Hepatocyte (in vitro differentiated cells): ENCODE results near the gene ZER1. TPM values are rescaled to one million over a fixed set of nuclear protein-coding genes. Genes with fewer than 3 reads are reported as not detected.

Source experiments
- DNase-seq: peaks from one replicate; pipeline ENCODE4 v3.0.0-alpha.2; 2016; ENCODE audit warnings: low spot score
- H2AFZ ChIP-seq: fragments of 200-600 bp; sonication (generic); 2 replicates; pipeline ENCODE4 v1.6.0; 2016; ENCODE audit warnings: antibody characterized with exemption, mild to moderate bottlenecking
- H3K27ac ChIP-seq: fragments of 200-600 bp; sonication (generic); 2 replicates; pipeline ENCODE4 v1.5.1; 2016; ENCODE audit warnings: mild to moderate bottlenecking
- H3K27me3 ChIP-seq: fragments of 200-600 bp; sonication (generic); 2 replicates; pipeline ENCODE4 v1.6.1; 2016
- H3K36me3 ChIP-seq: fragments of 200-600 bp; sonication (generic); replicated peaks from 2 replicates; pipeline ENCODE4 v1.5.1; 2016; ENCODE audit warnings: low read depth; ENCODE audit not compliant: insufficient read depth
- H3K4me1 ChIP-seq: fragments of 200-600 bp; sonication (generic); 2 replicates; pipeline ENCODE4 v1.5.1; 2016; ENCODE audit warnings: mild to moderate bottlenecking, moderate library complexity; ENCODE audit not compliant: insufficient read depth
- H3K4me2 ChIP-seq: fragments of 200-600 bp; sonication (generic); 2 replicates; pipeline ENCODE4 v1.6.0; 2016
- H3K4me3 ChIP-seq: fragments of 200-600 bp; sonication (generic); 2 replicates; pipeline ENCODE4 v1.5.1; 2016; ENCODE audit warnings: mild to moderate bottlenecking
- H3K79me2 ChIP-seq: fragments of 200-600 bp; sonication (generic); 2 replicates; pipeline ENCODE4 v1.6.0; 2017; ENCODE audit warnings: mild to moderate bottlenecking
- H3K9me2 ChIP-seq: fragments of 200-600 bp; sonication (generic); replicated peaks from 2 replicates; pipeline ENCODE4 v1.6.0; 2017; ENCODE audit warnings: mild to moderate bottlenecking; ENCODE audit not compliant: insufficient read depth
- H3K9me3 ChIP-seq: fragments of 200-600 bp; sonication (generic); 2 replicates; pipeline ENCODE4 v1.5.1; 2016; ENCODE audit warnings: low read depth, mild to moderate bottlenecking
- H4K20me1 ChIP-seq: fragments of 200-600 bp; sonication (generic); 2 replicates; pipeline ENCODE4 v1.6.0; 2016; ENCODE audit warnings: mild to moderate bottlenecking; ENCODE audit not compliant: insufficient read depth, poor library complexity, severe bottlenecking
- EZH2 ChIP-seq: fragments of 200-600 bp; sonication (generic); IDR thresholded peaks from 2 replicates; pipeline ENCODE4 v1.6.1; 2016; ENCODE audit warnings: antibody characterized with exemption, mild to moderate bottlenecking, borderline replicate concordance
- EZH2phosphoT487 ChIP-seq: fragments of 200-600 bp; sonication (generic); IDR thresholded peaks from one replicate; pipeline ENCODE4 v1.6.1; 2018; ENCODE audit warnings: antibody characterized with exemption, mild to moderate bottlenecking, low read depth, moderate library complexity; ENCODE audit not compliant: unreplicated experiment, severe bottlenecking
- WGBS: methylation state at CpG from one replicate; pipeline ENCODE4 v1.1.6; 2016; ENCODE audit warnings: low lambda C conversion rate; ENCODE audit errors: missing lambda C conversion rate; 5-methylcytosine and 5-hydroxymethylcytosine counted together
- polyA plus RNA-seq: library from polyadenylated mRNA; unstranded; fragments of >200 nt; fragmentation: Nextera tagmentation; extraction: Ambion mirVana; gene quantifications from 2 replicates; pipeline ENCODE4 v1.2.1, GENCODE V29; 2016
- total RNA-seq: library from RNA; depleted of rRNA; stranded (reverse); fragments of >200 nt; gene quantifications from 2 replicates; pipeline ENCODE4 v1.2.3, GENCODE V29; 2014
- TF ChIP-seq, protein P1 (sequence below): fragments of 200-600 bp; sonication (generic); IDR thresholded peaks from 2 replicates; pipeline ENCODE4 v1.5.1; 2016; ENCODE audit warnings: antibody characterized with exemption, mild to moderate bottlenecking; ENCODE audit not compliant: poor library complexity

The ZER1 gene
- total and polyA plus RNA-seq, 2 experiments from 2014 or later = 24.4 to 38.9 TPM

DNA sequence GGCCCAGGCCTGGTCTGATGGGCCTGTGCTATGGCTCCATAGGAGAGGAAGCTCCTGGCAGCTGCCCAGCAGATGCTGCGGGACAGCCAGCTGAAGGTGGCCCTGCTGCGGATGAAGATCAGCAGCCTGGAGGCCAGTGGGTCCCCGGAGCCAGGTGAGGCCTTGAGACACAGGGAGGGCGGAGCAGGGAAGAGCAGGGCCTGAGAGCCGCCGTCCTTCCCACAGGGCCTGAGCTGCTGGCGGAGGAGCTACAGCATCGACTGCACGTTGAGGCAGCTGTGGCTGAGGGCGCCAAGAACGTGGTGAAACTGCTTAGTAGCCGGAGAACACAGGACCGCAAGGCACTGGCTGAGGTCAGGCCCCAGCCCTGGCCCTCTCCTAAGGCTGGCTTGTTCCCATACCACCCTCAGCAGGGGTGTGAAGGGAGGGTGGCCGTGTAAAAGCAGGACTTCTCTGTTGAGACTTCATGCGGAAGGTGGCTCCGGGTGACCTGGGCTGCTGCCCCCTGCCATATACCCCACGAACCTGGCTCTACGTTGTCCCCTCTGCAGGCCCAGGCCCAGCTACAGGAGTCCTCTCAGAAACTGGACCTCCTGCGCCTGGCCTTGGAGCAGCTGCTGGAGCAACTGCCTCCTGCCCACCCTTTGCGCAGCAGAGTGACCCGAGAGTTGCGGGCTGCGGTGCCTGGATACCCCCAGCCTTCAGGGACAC, 64.9 kb downstream of the ZER1 start:
- Histone ChIP-seq H3K9me2 (no peaks in the 10 kb centered on the region), H3K36me3 (no peaks in the 10 kb centered on the region), H3K4me2 (no peak overlapping the region), H3K4me1 (no peaks in the 10 kb centered on the region), H3K9me3 (no peaks in the 10 kb centered on the region), H2AFZ (no peak overlapping the region), H3K27me3 (no peaks in the 10 kb centered on the region), H3K79me2 (no peaks in the 10 kb centered on the region), H4K20me1 (no peaks in the 10 kb centered on the region), H3K27ac (no peak overlapping the region), H3K4me3 (no peak overlapping the region)
- TF ChIP-seq EZH2phosphoT487 (no peak), EZH2 (no peak)
- TF ChIP-seq, protein P1, sequence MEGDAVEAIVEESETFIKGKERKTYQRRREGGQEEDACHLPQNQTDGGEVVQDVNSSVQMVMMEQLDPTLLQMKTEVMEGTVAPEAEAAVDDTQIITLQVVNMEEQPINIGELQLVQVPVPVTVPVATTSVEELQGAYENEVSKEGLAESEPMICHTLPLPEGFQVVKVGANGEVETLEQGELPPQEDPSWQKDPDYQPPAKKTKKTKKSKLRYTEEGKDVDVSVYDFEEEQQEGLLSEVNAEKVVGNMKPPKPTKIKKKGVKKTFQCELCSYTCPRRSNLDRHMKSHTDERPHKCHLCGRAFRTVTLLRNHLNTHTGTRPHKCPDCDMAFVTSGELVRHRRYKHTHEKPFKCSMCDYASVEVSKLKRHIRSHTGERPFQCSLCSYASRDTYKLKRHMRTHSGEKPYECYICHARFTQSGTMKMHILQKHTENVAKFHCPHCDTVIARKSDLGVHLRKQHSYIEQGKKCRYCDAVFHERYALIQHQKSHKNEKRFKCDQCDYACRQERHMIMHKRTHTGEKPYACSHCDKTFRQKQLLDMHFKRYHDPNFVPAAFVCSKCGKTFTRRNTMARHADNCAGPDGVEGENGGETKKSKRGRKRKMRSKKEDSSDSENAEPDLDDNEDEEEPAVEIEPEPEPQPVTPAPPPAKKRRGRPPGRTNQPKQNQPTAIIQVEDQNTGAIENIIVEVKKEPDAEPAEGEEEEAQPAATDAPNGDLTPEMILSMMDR = no peak
- 92% methylated on average over 22 of the region's 23 CpGs for WGBS
- no peak for DNase-seq

DNA sequence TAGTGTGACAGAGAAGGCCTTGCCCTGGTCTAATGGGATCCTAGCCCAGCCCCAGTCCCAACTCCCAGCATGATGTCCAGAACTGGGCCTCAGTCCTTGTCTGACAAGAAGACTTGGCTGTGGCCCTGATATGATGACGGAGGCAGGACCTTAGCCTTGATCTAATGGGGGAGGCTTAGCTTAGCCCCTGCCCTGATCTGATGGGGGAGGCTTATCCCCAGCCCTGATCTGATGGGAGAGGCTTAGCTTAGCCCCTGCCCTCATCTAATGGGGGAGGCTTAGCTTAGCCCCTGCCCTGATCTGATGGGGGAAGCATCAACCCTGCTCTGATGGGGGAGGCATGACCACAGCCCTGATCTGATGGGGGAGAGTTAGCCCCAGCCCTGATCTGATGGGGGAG, 65.7 kb downstream of the ZER1 start:
- no peak overlapping the region for H3K27ac ChIP-seq

DNA sequence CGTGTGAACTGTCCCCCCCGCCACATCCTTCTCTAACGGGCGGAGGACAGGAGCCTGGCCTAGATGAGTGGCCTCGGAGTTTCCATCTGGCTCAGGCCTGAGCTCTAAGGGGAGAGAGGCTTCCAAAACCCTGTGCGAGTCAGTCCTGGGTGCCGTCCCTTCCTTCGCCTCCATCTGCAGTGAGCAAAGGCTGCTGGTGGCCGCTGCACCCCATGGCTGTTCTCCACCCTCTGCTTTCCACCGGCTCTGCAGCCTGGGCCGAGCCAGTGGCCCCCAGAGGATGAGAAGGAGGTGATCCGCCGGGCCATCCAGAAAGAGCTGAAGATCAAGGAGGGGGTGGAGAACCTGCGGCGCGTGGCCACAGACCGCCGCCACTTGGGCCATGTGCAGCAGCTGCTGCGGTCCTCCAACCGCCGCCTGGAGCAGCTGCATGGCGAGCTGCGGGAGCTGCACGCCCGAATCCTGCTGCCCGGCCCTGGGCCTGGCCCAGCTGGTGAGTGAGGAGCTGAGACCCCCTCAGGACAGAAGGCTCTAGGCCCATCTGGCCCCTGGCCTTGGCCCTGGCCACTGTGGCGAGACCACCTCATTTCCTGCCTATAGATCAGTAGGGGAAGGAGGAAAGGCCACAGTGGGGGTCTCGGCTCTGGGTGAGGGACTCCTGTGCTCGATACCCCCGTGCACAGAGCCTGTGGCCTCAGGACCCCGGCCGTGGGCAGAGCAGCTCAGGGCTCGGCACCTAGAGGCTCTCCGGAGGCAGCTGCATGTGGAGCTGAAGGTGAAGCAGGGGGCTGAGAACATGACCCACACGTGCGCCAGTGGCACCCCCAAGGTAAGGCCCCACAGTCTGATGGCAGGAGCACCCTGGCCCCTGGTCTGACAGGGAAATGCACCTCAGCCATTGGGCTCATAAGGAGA, 66.4 kb downstream of the ZER1 start:
- Histone ChIP-seq H3K4me3 (no peak overlapping the region), H4K20me1 (no peaks in the 10 kb centered on the region), H2AFZ (no peak overlapping the region), H3K36me3 (no peaks in the 10 kb centered on the region), H3K9me3 (no peaks in the 10 kb centered on the region), H3K27me3 (no peaks in the 10 kb centered on the region), H3K4me1 (no peaks in the 10 kb centered on the region), H3K9me2 (no peaks in the 10 kb centered on the region), H3K79me2 (no peaks in the 10 kb centered on the region), H3K4me2 (no peak overlapping the region), H3K27ac (no peak overlapping the region)
- TF ChIP-seq EZH2phosphoT487 (no peak), EZH2 (no peak)
- TF ChIP-seq, protein P1 = no peak
- 96% methylated on average over 36 of the region's 36 CpGs for WGBS
- no peak for DNase-seq

More for the DNA sequence above, 65.7 kb downstream of the ZER1 start:
- DNase-seq = no peak
- no peaks in the 10 kb centered on the region for H3K27me3 ChIP-seq
- H3K9me2 ChIP-seq = no peaks in the 10 kb centered on the region
- no peaks in the 10 kb centered on the region for H3K4me1 ChIP-seq
- H3K4me3 ChIP-seq = no peak overlapping the region
- H3K36me3 ChIP-seq = no peaks in the 10 kb centered on the region
- no peak overlapping the region for H2AFZ ChIP-seq
- no peaks in the 10 kb centered on the region for H4K20me1 ChIP-seq
- H3K79me2 ChIP-seq = no peaks in the 10 kb centered on the region
- H3K9me3 ChIP-seq = no peaks in the 10 kb centered on the region
- 100% methylated on average over 1 of the region's 1 CpG for WGBS
- TF ChIP-seq EZH2 (no peak), EZH2phosphoT487 (no peak)
- TF ChIP-seq, protein P1 = no peak
- H3K4me2 ChIP-seq = no peak overlapping the region
